Activated CD8-positive, alpha-beta memory T cell treated with anti-CD3 and anti-CD28 coated beads, Interleukin-2, amount 10 ng/mL, durations not matched to agents 7 days and 5 days (primary cell): ENCODE data around the gene GTF2A1. TPM values are rescaled to one million over a fixed set of nuclear protein-coding genes. Genes with fewer than 3 reads are reported as not detected.

ENCODE experiments used
- ATAC-seq: fragments of 150-1000 bp; cut with Tn5 transposase; one replicate; pipeline ENCODE4 v1.10.0; 2021; ENCODE audit warnings: moderate library complexity
- CTCF ChIA-PET: fragments of 350-600 bp; sonication (Branson Sonifier 250); formaldehyde crosslinking; loops from one replicate; lab custom pipeline; 2021; ENCODE audit warnings: antibody characterized with exemption; lab: Charles Lee
- DNase-seq: peaks from one replicate; pipeline ENCODE4 v3.0.0-alpha.2; 2020
- H3K27ac Mint-ChIP-seq: one replicate; pipeline ENCODE4 v1.8.0; 2021; ENCODE audit warnings: mild to moderate bottlenecking, mixed read lengths
- H3K27me3 Mint-ChIP-seq: one replicate; pipeline ENCODE4 v1.8.0; 2021; ENCODE audit warnings: mixed read lengths
- H3K36me3 Mint-ChIP-seq: one replicate; pipeline ENCODE4 v1.8.0; 2021; ENCODE audit warnings: mild to moderate bottlenecking, mixed read lengths
- H3K4me1 Mint-ChIP-seq: one replicate; pipeline ENCODE4 v1.8.0; 2021; ENCODE audit warnings: mixed read lengths
- H3K4me3 Mint-ChIP-seq: one replicate; pipeline ENCODE4 v1.8.0; 2021; ENCODE audit warnings: mild to moderate bottlenecking, moderate library complexity, mixed read lengths
- H3K9me3 Mint-ChIP-seq: one replicate; pipeline ENCODE4 v1.8.0; 2022; ENCODE audit warnings: low read depth, mixed read lengths
- total RNA-seq, 2 experiments: library from RNA; stranded (reverse); gene quantifications; one replicate each; pipeline ENCODE4 v1.2.3, GENCODE V29; 2021

GTF2A1 gene
- total RNA-seq, 2 experiments from 2014 or later: 32.2 to 34.7 TPM

GRCh38 chr14:81193924-81194633 is 26.7 kb downstream of the GTF2A1 start:
- peaks cover 31% of the 10 kb centered on the region for H3K4me1 Mint-ChIP-seq
- CTCF ChIA-PET: no interaction called here
- no peak overlapping the region for H3K4me3 Mint-ChIP-seq
- no peaks in the 10 kb centered on the region for H3K27me3 Mint-ChIP-seq
- DNase-seq (peak; percentile 61), ATAC-seq (peak; percentile 78)
- H3K36me3 Mint-ChIP-seq: peaks cover 48% of the 10 kb centered on the region
- no peaks in the 10 kb centered on the region for H3K9me3 Mint-ChIP-seq
- peak overlapping the region; percentile 69 for H3K27ac Mint-ChIP-seq

- Mint-ChIP-seq H3K27me3 (no peaks in the 10 kb centered on the region), H3K4me3 (no peak overlapping the region), H3K4me1 (peaks cover 40% of the 10 kb centered on the region), H3K27ac (peak overlapping the region; percentile 60), H3K36me3 (peaks cover 54% of the 10 kb centered on the region), H3K9me3 (no peaks in the 10 kb centered on the region)
- CTCF ChIA-PET: interaction anchor here (0.6 to 1.3 kb wide), 4 partner anchors 16 to 1228 kb away, joined by 3 to 5 read pairs (median 3); no protein-coding TSS in a partner anchor
- no peak for DNase-seq
- ATAC-seq: peak; percentile 37
These were observed 28.2 kb downstream of the GTF2A1 start for GRCh38 chr14:81192594-81192993.

GRCh38 chr14:81187832-81188522 is 32.8 kb downstream of the GTF2A1 start:
- Mint-ChIP-seq H3K9me3 (no peaks in the 10 kb centered on the region), H3K4me1 (peaks cover 45% of the 10 kb centered on the region), H3K36me3 (peaks cover 53% of the 10 kb centered on the region), H3K27me3 (no peaks in the 10 kb centered on the region), H3K4me3 (no peak overlapping the region), H3K27ac (peak overlapping the region; percentile 70)
- ATAC-seq (peak; percentile 66), DNase-seq (no peak)
- CTCF ChIA-PET: interaction anchor here (1.1 to 1.3 kb wide), 2 partner anchors 17 to 271 kb away, joined by 4 to 5 read pairs; no protein-coding TSS in a partner anchor

GRCh38 chr14:81179631-81180030 is 41.1 kb downstream of the GTF2A1 start:
- no peaks in the 10 kb centered on the region for H3K9me3 Mint-ChIP-seq
- ATAC-seq (no peak), DNase-seq (no peak)
- no peaks in the 10 kb centered on the region for H3K27me3 Mint-ChIP-seq
- H3K4me3 Mint-ChIP-seq: no peak overlapping the region
- peaks cover 32% of the 10 kb centered on the region for H3K4me1 Mint-ChIP-seq
- CTCF ChIA-PET: interaction anchor here (2.7 kb wide), 1 partner anchor 9 kb away, joined by 15 read pairs; no protein-coding TSS in a partner anchor
- no peak overlapping the region for H3K27ac Mint-ChIP-seq
- H3K36me3 Mint-ChIP-seq: peaks cover 39% of the 10 kb centered on the region

- DNase-seq: no peak
- peak; percentile 61 for ATAC-seq
- CTCF ChIA-PET: interaction anchor here (2.7 kb wide), 1 partner anchor 8 kb away, joined by 15 read pairs; no protein-coding TSS in a partner anchor
- no peak overlapping the region for H3K27ac Mint-ChIP-seq
- no peak overlapping the region for H3K4me3 Mint-ChIP-seq
- H3K4me1 Mint-ChIP-seq: peaks cover 22% of the 10 kb centered on the region
- no peaks in the 10 kb centered on the region for H3K9me3 Mint-ChIP-seq
- no peaks in the 10 kb centered on the region for H3K27me3 Mint-ChIP-seq
- peaks cover 29% of the 10 kb centered on the region for H3K36me3 Mint-ChIP-seq
These were observed 42.7 kb downstream of the GTF2A1 start for GRCh38 chr14:81178063-81178462.

GRCh38 chr14:81177225-81177624 is 43.5 kb downstream of the GTF2A1 start:
- Mint-ChIP-seq H3K9me3 (no peaks in the 10 kb centered on the region), H3K27me3 (no peaks in the 10 kb centered on the region), H3K4me1 (peaks cover 20% of the 10 kb centered on the region), H3K4me3 (peak overlapping the region; percentile 40), H3K36me3 (peaks cover 24% of the 10 kb centered on the region), H3K27ac (peak overlapping the region; percentile 54)
- no peak for DNase-seq
- no peak for ATAC-seq
- CTCF ChIA-PET: no interaction called here

- Mint-ChIP-seq H3K27me3 (no peaks in the 10 kb centered on the region), H3K27ac (no peak overlapping the region), H3K36me3 (peaks cover 16% of the 10 kb centered on the region), H3K9me3 (no peaks in the 10 kb centered on the region), H3K4me1 (peaks cover 29% of the 10 kb centered on the region), H3K4me3 (no peak overlapping the region)
- DNase-seq (no peak), ATAC-seq (no peak)
- CTCF ChIA-PET: interaction anchor here (1.1 to 1.2 kb wide), 2 partner anchors 13 to 179 kb away, joined by 3 read pairs; no protein-coding TSS in a partner anchor
These were observed 44.5 kb downstream of the GTF2A1 start for GRCh38 chr14:81176241-81176640.

GRCh38 chr14:81172881-81173280 is 47.9 kb downstream of the GTF2A1 start:
- peaks cover 46% of the 10 kb centered on the region for H3K4me1 Mint-ChIP-seq
- peaks cover 2% of the 10 kb centered on the region for H3K36me3 Mint-ChIP-seq
- CTCF ChIA-PET: interaction anchor here (1.0 to 1.6 kb wide), 3 partner anchors 16 to 199 kb away, joined by 3 to 5 read pairs (median 3); no protein-coding TSS in a partner anchor

GRCh38 chr14:81172353-81172752 is 48.4 kb downstream of the GTF2A1 start:
- no peak overlapping the region for H3K27ac Mint-ChIP-seq
- H3K27me3 Mint-ChIP-seq: no peaks in the 10 kb centered on the region
- peaks cover 42% of the 10 kb centered on the region for H3K4me1 Mint-ChIP-seq
- H3K9me3 Mint-ChIP-seq: no peaks in the 10 kb centered on the region
- no peak overlapping the region for H3K4me3 Mint-ChIP-seq
- ATAC-seq: no peak
- CTCF ChIA-PET: interaction anchor here (1.0 to 2.9 kb wide), 5 partner anchors 15 to 292 kb away, joined by 3 to 15 read pairs (median 5); no protein-coding TSS in a partner anchor
- H3K36me3 Mint-ChIP-seq: peaks cover 2% of the 10 kb centered on the region
- no peak for DNase-seq

More at GRCh38 chr14:81172881-81173280, 47.9 kb downstream of the GTF2A1 start:
- Mint-ChIP-seq H3K27ac (peak overlapping the region; percentile 14), H3K9me3 (no peaks in the 10 kb centered on the region), H3K27me3 (no peaks in the 10 kb centered on the region), H3K4me3 (no peak overlapping the region)
- ATAC-seq: no peak
- DNase-seq: no peak

- no peaks in the 10 kb centered on the region for H3K9me3 Mint-ChIP-seq
- CTCF ChIA-PET: interaction anchor here (0.8 to 2.9 kb wide), 22 partner anchors 8 to 293 kb away, joined by 3 to 20 read pairs (median 6); partner anchors contain the start of genes CEP128 and TSHR
- peak; percentile 1 for ATAC-seq
- H3K27ac Mint-ChIP-seq: peak overlapping the region; percentile 95
- no peaks in the 10 kb centered on the region for H3K27me3 Mint-ChIP-seq
- H3K36me3 Mint-ChIP-seq: peaks cover 2% of the 10 kb centered on the region
- no peak for DNase-seq
- H3K4me1 Mint-ChIP-seq: peaks cover 36% of the 10 kb centered on the region
- peak overlapping the region; percentile 90 for H3K4me3 Mint-ChIP-seq
These were observed 49.9 kb downstream of the GTF2A1 start for GRCh38 chr14:81170829-81171195.

GRCh38 chr14:81170104-81170828 is 50.5 kb downstream of the GTF2A1 start:
- CTCF ChIA-PET: interaction anchor here (0.5 to 2.9 kb wide), 28 partner anchors 9 to 1136 kb away, joined by 3 to 20 read pairs (median 6); partner anchors contain the start of genes CEP128, GTF2A1 and TSHR
- Mint-ChIP-seq H3K9me3 (no peaks in the 10 kb centered on the region), H3K27ac (peak overlapping the region; percentile 95), H3K4me3 (peak overlapping the region; percentile 90), H3K27me3 (no peaks in the 10 kb centered on the region), H3K36me3 (peaks cover 2% of the 10 kb centered on the region), H3K4me1 (peaks cover 36% of the 10 kb centered on the region)
- ATAC-seq (peak; percentile 99), DNase-seq (peak; percentile 93)

- H3K4me3 Mint-ChIP-seq: peak overlapping the region; percentile 90
- no peaks in the 10 kb centered on the region for H3K9me3 Mint-ChIP-seq
- ATAC-seq (peak; percentile 16), DNase-seq (no peak)
- no peaks in the 10 kb centered on the region for H3K27me3 Mint-ChIP-seq
- peak overlapping the region; percentile 95 for H3K27ac Mint-ChIP-seq
- CTCF ChIA-PET: interaction anchor here (0.5 to 2.9 kb wide), 24 partner anchors 9 to 1135 kb away, joined by 3 to 20 read pairs (median 6); partner anchors contain the start of genes CEP128, GTF2A1 and TSHR
- peaks cover 39% of the 10 kb centered on the region for H3K4me1 Mint-ChIP-seq
- H3K36me3 Mint-ChIP-seq: peaks cover 2% of the 10 kb centered on the region
These were observed 51.1 kb downstream of the GTF2A1 start for GRCh38 chr14:81169711-81170103.
